T47D (cell line): Measurements from ENCODE around the gene CCND1.
A peak's percentile ranks its signal among the peaks of the same experiment; 100 is the strongest.
"Not testable (repeated sequence)": the region's sequence is repeated elsewhere in the genome, so short reads cannot be mapped to it uniquely, and the experiment has no call there.

Source experiments
- DNase-seq, 2 experiments: peaks; one replicate each; pipeline versions ENCODE4 v3.0.0 to v3.0.0-alpha.2; 2011 to 2012; ENCODE audit warnings: low read depth in 1 of 2, low spot score in 1 of 2
- JUND ChIP-seq: IDR thresholded peaks from 2 replicates; pipeline ENCODE4 v1.6.1; 2012; ENCODE audit warnings: low read depth
- in situ Hi-C: cut with HindIII; loops from 2 replicates; pipeline ENCODE4 v1.10.0; 2016; ENCODE audit warnings: low sequenced_read_pairs, low pct_unique_long_range_greater_than_20kb

The CCND1 gene

GRCh38 chr11:69689484-69690319, 48.7 kb downstream of the CCND1 start:
- in situ Hi-C loops, result no loop called here
- TF ChIP-seq JUND, result no peak
- no peak for DNase-seq

- TF ChIP-seq JUND, result no peak
- in situ Hi-C loops, result no loop called here
- DNase-seq, result peak in 1 of 2 experiments; percentile 65
Measured at GRCh38 chr11:69691463-69691862, 50.5 kb downstream of the CCND1 start.

- no peak for TF ChIP-seq JUND
- in situ Hi-C loops, result no loop called here
- DNase-seq, result no peak
Measured at GRCh38 chr11:69692422-69692821, 51.5 kb downstream of the CCND1 start.

- TF ChIP-seq JUND, result no peak
- no peak for DNase-seq
- in situ Hi-C loops, result no loop called here
Measured at GRCh38 chr11:69694781-69695180, 53.8 kb downstream of the CCND1 start.

GRCh38 chr11:69695581-69695980, 54.6 kb downstream of the CCND1 start:
- TF ChIP-seq JUND, result no peak
- DNase-seq, result no peak
- in situ Hi-C loops, result no loop called here

- DNase-seq, in situ Hi-C loops: not testable (repeated sequence)
Measured at GRCh38 chr11:69695995-69696394, 55.0 kb downstream of the CCND1 start.

GRCh38 chr11:69696749-69697468, 56.0 kb downstream of the CCND1 start:
- no peak for TF ChIP-seq JUND
- in situ Hi-C loops, result no loop called here
- DNase-seq, result peak in 1 of 2 experiments; percentile 75

GRCh38 chr11:69697469-69697843, 56.5 kb downstream of the CCND1 start:
- no peak for TF ChIP-seq JUND
- no peak for DNase-seq
- in situ Hi-C loops, result no loop called here

GRCh38 chr11:69697861-69698260, 56.9 kb downstream of the CCND1 start:
- no peak for DNase-seq
- in situ Hi-C loops, result no loop called here
- TF ChIP-seq JUND, result no peak

- DNase-seq, result no peak
- in situ Hi-C loops, result no loop called here
- TF ChIP-seq JUND, result no peak
Measured at GRCh38 chr11:69698362-69698761, 57.4 kb downstream of the CCND1 start.

GRCh38 chr11:69699213-69699612, 58.3 kb downstream of the CCND1 start:
- in situ Hi-C loops, result no loop called here
- no peak for TF ChIP-seq JUND
- no peak for DNase-seq

GRCh38 chr11:69700278-69701140, 59.6 kb downstream of the CCND1 start:
- TF ChIP-seq JUND, result no peak
- in situ Hi-C loops, result no loop called here
- DNase-seq, result no peak

GRCh38 chr11:69702239-69702691, 61.3 kb downstream of the CCND1 start:
- TF ChIP-seq JUND, result no peak
- DNase-seq, result no peak
- in situ Hi-C loops, result no loop called here
